GM19043 (cell line): ENCODE measurements around the gene SRRM1.
"Not testable (repeated sequence)": the region's sequence is repeated elsewhere in the genome, so short reads cannot be mapped to it uniquely, and the experiment has no call there.

Experiments
- ATAC-seq: cut with Tn5 transposase; IDR thresholded peaks from one replicate; pipeline ENCODE4 v1.9.1; 2021; ENCODE audit warnings: low read depth; ENCODE audit not compliant: unreplicated experiment

SRRM1 gene

DNA sequence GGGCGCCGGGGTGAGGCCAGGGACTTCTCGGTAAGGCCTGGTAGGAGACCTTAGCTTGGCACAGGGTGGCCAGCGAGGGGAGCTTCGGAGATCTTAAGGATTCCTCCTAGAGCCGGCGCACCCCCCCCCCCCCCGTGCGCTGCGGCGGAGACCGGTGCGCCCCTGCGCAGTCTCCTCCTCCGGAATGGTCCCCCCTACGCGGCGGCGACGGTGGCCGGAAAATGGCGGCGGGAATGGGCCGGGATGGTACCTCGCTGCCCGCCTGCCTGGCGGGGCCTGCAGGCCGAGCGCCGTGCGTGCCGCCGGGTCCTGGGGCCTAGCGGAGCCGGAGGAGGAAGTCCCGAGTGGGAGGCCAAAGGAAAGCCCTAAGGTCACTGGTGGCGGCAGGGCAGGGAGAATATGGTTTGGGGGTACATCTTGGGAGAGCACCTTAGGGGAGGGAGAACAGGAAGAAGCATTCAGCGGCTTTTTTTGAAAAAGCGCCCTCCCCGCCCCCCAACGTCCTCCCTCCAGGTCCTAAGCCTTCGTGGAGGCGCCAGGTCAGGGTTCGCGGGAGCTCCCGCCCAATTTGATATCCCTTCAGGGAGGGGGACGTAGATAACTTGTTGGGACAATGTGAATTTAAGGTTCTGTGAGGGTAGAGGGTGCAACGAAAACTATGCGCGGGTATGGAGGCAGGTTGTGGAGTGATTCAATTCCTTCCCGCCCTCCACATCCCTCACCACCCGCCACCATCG is 429 bp downstream of the SRRM1 start:
- no peak for ATAC-seq

DNA sequence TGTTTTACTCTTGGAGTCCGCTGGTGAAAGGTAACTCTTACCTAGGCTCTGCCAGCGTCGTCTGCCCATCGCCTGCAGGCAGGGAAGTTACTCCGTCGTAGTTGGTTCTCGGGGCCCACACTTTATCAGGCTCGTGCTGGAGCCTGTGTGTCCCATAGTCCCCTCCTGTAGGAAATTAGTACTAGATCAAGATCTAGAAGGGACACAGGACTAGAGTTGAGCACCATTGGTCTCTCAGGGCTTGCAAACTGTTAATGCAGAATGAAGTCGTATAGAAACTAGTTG is 940 bp downstream of the SRRM1 start:
- ATAC-seq, result no peak

DNA sequence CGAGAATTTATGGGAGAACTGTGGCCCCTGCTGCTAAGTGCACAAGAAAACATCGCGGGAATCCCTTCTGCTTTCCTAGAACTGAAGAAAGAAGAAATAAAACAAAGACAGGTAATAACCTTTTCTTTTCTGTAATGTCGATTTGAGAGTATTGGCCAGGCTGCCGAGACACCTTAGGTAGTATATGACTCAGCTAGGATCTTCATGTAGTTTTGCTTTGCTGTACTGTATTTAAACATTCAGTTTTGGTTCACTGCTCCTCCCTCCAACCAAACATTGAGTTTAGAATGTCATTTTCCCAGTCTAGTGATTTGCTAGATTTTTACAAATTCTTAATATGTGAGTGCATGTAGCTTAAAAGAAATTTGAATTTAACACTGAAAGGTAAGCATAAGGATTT is 5.8 kb downstream of the SRRM1 start:
- no peak for ATAC-seq

DNA sequence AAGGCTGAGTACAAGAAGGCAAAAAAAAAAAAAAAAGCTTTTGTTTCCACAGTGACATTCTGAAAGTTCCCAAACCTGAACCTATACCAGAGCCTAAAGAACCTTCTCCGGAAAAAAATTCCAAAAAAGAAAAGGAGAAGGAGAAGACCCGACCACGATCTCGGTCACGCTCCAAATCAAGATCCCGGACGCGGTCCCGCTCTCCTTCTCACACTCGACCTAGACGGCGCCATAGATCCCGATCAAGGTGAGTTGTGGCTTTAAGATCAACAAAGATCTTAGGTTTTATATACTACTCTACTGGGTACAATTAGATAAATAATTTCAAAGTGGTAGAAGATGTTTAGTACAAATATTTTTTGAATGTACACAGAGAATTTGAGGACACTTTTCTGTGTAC is 9.3 kb downstream of the SRRM1 start:
- ATAC-seq, result no peak

DNA sequence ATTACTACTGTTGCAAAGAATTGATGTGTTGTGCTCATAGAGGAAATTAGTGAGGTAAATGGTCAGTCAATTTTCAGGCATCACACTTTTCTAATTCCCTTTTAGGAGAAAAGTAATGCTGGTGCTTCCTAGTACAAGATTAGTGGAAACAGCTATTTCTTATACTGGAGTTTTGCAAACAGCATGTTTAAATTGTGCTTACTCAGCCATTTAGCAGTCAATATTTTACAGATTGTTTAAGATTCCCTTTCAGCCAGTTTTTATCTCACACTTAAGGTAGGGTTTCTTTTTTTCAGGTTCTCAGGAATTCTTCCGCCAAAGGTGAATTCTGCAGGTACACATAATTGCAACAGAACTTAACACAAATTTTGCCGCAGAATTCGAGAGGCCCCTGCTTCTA is 10.9 kb downstream of the SRRM1 start:
- ATAC-seq, result no peak

DNA sequence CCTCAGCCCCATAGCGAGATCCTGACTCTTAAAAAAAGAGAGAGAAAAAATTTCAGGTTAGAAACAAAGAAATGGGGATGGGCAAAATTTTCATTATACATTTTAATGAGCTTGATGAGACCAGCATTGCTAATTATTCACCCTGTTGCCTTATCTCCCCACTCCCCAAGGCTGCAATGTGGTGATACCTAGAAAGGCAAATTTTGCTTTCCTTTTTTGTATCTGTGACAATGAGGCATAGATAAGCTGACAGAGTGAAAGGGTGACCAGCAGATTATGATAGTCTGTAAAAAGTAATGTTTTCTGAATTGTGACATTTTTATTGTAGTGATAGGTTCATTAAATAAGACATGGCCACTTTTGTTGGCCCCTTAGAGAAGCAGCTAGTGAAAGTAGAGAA is 12.9 kb downstream of the SRRM1 start:
- no peak for ATAC-seq

DNA sequence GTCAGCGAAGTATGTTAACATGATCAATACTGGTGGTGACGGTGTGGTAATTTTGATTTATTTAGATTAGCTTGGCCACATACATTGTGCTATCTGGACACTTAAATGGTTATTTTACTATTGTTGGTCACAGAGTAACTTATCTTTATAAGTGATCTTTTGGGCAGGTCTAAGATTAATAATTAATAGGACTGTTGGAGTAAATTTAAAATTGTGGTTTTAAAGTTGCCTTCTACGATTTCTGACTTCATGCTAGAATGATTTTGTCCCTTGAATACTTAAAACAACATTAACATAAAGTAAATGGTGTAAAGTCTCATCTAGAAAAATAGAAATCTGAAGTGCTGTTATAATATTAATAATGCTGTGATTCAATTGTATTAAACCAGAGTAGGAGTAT is 14.7 kb downstream of the SRRM1 start:
- no peak for ATAC-seq

DNA sequence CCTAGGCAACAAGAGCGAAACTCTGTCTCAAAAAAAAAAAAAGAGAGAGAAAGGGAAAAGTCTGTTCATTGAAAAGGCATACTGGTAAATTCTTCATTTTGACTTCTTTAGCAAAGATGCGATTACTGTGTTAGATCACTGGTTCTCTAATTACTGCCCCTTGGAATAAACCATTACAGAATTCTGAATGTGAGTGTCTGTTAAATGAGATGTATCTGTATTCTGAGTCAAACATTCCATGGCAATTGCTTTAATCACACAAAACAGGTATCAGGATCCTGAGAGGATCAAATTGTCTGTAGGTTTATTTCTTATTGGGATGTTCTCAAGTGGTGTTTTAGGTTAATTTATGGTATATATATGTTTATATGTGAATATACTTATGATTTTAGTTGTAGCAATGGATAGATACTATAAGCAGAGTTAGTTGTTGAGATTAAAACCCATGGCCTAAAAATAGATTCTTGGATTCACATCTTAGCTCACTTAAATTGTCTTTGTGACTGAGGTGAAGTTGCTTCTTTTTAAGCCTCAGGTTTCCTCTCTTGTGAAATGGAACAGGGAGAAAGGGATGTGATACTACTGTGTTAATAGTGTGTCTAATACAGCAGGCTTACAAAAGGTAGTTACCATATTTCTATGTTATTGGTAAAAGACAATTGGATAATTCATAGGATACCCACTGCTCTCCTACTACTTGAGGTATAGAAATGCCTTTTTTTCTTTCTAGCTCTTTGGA is 16.2 kb downstream of the SRRM1 start:
- ATAC-seq, result no peak

DNA sequence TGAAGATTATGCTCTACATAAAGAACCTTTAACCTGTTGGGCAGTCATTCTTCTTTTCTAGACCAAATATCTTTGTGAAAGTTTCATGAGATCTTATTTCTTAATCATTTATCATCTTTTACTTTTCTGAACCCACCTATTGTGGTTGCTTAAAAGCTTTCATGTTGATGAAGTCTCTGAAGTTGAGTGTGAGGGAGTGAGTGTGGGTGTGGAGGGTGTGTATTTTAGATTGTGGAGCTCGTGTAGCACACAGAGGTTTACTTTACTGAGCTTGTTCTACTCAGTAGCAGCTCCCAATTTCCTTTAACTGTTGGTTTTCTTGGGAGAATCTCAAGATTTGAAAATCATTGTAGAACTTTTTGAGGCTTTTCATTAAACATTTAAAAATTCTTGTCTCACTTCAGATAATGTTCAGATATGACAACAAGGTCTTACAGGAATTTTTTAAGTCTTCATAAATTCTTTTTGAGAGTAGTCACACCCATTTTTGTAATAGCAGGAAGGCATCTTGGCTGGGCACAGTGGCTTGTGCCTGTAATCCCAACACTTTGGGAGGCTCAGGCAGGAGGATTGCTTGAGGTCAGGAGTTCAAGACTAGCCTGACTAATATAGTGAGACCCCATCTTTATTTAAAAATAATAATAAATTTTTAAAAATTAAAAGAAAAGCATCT is 17.0 kb downstream of the SRRM1 start:
- no peak for ATAC-seq

DNA sequence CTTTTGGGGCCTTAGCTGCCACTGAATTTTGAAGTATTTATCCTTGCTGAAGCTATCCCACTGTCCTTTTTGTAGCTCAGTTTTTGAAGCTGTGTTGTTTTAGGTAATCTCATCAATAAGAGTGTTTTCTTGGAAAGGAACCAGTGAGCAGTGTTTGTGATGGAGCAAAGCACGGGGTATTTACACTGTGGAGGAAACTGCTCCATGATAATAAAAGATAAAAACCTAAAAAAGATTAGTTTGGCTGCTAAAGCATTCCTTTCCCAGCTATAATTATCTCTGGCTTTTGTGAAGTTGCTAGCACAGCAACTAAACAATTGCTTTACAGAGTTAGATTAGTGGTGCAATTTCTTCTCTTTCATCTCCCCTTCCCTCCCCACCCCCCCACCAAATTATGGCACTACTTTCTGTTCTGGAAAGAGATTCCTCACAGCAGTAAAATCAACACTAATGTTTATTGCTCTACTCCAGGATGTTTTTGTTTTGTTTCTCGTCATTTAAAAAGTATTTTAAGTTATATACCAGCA is 21.5 kb downstream of the SRRM1 start:
- ATAC-seq, result no peak

DNA sequence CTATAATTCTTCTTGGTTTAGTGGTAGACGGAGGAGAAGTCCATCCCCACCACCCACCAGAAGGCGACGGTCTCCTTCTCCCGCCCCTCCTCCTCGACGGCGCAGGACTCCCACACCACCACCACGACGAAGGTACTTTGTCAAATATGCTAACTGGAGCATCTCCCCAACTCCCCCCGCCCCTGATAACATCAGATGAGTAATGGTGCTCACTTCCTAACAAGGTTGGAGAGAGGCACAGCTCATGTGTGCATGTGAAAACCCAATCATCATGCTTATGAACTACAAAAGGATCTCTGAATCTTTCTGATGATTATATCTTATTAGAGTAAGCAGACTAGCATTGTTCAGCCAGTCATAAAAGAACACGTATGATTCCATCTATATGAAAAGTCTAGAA is 23.7 kb downstream of the SRRM1 start:
- ATAC-seq, result no peak

DNA sequence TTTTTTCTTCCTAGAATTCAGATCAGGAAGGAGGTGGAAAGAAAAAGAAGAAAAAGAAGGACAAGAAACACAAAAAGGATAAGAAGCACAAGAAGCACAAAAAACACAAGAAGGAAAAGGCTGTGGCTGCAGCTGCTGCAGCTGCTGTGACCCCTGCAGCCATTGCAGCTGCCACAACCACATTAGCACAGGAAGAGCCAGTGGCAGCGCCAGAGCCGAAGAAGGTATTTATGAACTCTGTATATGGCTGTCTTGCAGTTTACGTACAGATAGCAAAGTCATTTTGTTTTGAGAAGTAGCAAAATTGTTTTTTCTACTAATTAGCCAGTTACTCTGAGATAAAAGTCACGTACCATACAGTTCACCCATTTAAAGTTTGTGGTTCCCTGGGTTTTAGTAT is 28.3 kb downstream of the SRRM1 start:
- ATAC-seq, result not testable (repeated sequence)

DNA sequence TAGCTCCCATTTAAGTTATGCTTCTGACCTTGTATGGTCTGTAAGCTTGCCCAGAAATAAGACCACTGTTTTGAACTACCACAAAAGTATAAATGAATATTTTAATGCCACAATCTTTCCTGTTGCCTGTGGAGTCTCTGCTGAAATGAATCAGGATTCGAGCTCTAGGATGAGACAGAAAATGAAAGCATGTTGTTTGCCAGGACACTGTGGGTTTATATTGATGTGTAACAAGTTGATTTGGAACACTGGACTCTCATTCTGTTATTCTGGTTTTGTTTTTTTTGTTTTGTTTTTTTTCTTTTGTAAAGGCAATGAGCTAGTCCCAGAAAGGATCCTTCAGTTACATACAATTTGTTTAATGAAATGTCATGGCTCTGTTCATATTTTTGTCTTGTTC is 29.6 kb downstream of the SRRM1 start:
- ATAC-seq, result not testable (repeated sequence)

DNA sequence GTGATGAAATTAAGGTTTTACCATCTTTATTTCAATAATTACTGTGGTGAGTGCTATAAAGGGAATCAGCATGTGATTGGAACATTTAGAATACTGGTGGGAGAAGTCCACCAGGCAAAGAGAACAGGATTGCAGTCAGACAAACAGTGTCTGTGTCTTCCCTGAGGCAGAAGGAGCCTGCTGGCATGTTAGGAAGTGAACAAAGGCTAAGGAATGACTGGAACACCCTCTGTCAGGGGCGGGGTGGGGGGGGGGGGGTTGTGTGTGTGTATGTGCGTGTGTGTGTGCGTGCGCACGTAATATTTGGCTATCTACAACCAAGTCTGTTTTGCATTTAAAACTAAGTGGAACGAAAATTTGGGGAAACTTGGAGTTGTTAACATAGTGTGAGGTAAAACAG is 30.2 kb downstream of the SRRM1 start:
- no peak for ATAC-seq

DNA sequence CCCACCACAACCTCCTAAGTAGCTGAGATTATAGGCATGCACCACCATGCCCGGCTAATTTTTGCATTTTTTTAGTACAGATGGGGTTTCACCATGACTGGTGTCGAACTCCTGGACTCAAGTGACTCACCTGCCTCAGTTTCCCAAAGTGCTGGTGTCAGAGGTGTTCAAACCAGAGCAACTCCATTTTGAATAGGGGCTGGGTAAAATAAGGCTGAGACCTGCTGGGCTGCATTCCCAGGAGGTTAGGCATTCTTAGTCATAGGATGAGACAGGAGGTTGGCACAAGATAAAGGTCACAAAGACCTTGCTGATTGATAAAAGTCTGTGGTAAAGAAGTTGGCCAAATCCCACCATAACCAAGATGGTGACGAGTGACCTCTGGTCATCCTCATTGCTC is 35.3 kb downstream of the SRRM1 start:
- ATAC-seq, result not testable (repeated sequence)

DNA sequence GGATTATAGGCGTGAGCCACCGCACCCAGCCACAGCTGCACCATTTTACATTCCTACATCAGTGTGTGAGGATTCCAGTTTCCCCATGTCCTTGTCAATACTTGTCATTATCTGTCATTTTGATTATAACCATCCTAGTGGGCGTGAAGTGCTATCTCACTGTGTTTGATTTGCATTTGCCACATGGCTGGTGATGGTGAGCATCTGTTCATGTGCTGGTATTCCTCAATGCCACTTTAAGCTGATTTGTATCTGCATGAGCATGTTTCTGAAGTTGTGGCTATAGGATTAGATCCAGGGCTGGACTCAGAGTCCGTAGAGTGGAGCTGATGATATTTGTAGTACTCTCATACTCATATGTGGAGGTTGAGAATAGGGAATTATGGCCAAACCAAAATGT is 36.6 kb downstream of the SRRM1 start:
- ATAC-seq, result no peak

DNA sequence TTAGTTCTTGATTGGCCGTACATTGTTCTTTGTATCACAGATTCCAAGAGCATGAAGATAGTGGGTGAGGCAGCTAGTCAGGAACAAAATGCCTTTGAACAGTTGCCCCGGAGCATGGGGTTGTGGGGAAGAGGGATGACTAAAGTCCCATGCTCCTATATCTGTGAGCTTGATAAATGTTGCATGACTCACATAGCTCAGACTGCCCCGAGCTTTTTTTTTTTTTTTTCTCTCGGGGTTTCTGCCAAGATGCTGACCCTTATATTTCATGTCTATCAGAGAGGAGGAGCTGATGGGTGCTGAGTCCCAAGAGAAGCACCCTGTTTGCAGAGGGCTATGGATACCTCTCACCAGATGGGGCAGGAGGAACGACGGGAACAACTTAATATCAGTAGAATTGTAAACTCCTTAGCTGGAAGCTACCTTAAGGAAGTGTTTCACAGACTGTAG is 40.6 kb downstream of the SRRM1 start:
- ATAC-seq, result no peak

DNA sequence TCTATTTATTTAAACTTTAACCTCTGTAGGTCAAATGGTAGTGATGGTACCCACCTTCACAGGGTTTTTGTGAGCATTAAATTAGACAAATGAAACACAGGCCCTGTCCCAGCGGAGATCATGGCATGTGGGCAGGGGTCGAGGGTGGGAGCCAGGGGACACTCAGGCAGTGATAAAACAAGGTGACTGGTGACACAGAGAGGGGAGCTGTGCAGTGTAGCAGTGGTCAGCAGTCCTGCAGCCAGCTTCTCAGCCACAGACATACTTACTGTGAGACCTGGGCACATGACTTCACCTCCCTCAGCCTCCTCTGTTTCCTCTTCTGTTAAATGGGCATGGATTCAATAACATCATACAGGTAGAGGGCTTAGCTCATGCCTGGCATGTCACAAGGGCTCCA is 44.9 kb downstream of the SRRM1 start:
- ATAC-seq, result no peak

DNA sequence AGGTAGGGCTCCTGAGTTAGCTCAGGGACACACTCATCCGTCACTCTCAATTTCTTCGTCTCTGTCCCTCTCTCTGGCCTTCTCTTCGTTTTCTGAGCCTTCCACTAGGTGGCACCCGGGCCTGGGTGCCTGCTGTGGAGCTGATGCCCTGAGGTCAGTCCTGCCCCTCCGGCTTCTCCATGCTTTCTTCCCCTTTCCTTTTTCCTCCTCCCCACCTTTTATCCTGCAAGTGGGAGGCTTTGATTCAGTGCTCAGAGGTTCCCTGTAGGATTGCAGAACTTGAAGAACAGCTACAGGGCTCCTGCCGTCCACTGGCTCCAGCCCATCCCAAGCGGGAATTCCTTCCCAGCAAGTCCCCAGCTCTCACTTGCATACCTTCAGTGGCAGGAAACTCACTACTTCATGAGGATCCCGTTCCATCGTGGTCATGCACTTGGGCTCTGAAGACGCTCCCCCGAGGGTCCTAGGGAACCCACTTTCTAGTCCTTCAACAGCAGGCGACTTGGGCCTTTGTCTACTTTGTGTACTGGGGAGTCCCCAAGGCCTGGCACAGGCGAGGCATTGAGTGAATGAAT is 45.6 kb downstream of the SRRM1 start:
- ATAC-seq, result no peak

DNA sequence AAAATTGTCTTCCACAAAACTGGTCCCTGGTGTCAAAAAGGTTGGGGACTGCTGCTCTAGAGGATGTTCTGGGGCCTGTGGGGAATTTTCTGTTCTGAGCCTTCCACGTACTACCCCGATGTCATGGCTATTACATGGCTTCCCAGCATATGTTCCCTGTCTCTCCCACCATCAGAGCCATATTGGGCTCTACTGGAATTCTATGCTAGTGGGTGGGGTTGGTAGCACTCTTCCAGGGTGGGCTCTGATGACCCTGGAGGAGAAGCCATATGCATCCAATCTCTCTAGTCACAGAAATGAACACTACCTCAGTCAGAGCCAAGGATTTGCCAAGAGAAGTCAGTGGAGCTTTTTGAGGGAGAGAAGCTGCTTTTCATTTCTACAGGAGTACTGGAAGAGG is 47.9 kb downstream of the SRRM1 start:
- ATAC-seq, result no peak

DNA sequence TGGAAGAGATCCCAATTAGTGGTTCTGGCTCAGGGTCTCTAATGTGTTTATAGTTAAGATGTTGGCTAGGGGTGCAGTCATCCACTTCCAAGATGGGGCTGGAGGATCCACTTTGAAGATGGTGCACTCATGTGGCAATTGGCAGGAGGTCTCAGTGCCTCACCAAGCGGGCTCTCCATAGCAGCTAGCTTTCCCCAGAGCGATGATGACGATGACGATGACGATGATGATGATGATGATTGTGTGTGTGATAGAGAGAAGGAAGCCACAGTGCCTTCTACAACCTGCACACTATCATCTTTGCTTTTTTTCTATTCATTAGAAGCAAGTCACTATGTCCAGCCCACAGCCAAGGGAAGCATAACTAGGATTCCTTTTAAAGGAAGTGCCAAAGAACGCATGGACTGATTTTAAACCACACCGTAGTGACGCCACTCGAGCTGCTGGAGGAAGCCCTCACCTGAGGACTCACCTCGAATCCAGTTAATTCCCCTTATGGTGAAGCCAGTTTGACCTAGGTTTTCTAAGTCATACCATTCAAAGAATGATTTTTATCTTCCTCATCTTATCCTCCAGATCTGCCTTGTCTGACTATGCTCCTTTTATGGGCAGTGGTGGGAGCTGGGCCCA is 49.4 kb downstream of the SRRM1 start:
- no peak for ATAC-seq
